Liver (tissue), 9 donors: ENCODE data around the gene GRAMD1C. TPM values are rescaled to one million over a fixed set of nuclear protein-coding genes. Genes with fewer than 3 reads are reported as not detected.

Experiments used
- DNase-seq: peaks from one replicate; pipeline ENCODE4 v3.0.0-alpha.2; 2017; ENCODE audit warnings: low spot score
- H3K27ac ChIP-seq, 2 donors: one replicate each; pipeline ENCODE4 v1.7.0; 2013; ENCODE audit warnings: inconsistent platforms in 2 of 2, low read length in 2 of 2, control low read depth in 1 of 2, low read depth in 1 of 2, mild to moderate bottlenecking in 1 of 2
- H3K27me3 ChIP-seq, 4 donors: one replicate each; pipeline versions ENCODE4 v1.6.1 to v1.7.0; 2013; ENCODE audit warnings: low read length in 3 of 4, inconsistent platforms in 1 of 4, mild to moderate bottlenecking in 1 of 4, moderate library complexity in 1 of 4; ENCODE audit not compliant: control insufficient read depth in 4 of 4, insufficient read depth in 4 of 4
- H3K36me3 ChIP-seq, 4 donors: one replicate each; pipeline versions ENCODE4 v1.6.1 to v1.7.0; 2013; ENCODE audit warnings: low read length in 3 of 4, mild to moderate bottlenecking in 3 of 4, low read depth in 1 of 4, moderate library complexity in 1 of 4; ENCODE audit not compliant: control insufficient read depth in 4 of 4, insufficient read depth in 3 of 4
- H3K4me1 ChIP-seq, 4 donors: one replicate each; pipeline versions ENCODE4 v1.6.1 to v1.7.0; 2013; ENCODE audit warnings: low read length in 3 of 4, mild to moderate bottlenecking in 3 of 4, moderate library complexity in 1 of 4; ENCODE audit not compliant: control insufficient read depth in 4 of 4, insufficient read depth in 4 of 4
- H3K4me3 ChIP-seq, 3 donors: one replicate each; pipeline versions ENCODE4 v1.6.1 to v1.7.0; 2013; ENCODE audit warnings: low read length in 3 of 3, control low read depth in 1 of 3, low read depth in 1 of 3, mild to moderate bottlenecking in 1 of 3
- H3K9ac ChIP-seq, 2 donors: one replicate each; pipeline ENCODE4 v1.7.0; 2013; ENCODE audit warnings: low read length in 2 of 2, mild to moderate bottlenecking in 2 of 2, moderate library complexity in 2 of 2, control low read depth in 1 of 2, low read depth in 1 of 2
- H3K9me3 ChIP-seq, 4 donors: one replicate each; pipeline versions ENCODE4 v1.6.1 to v1.7.0; 2013; ENCODE audit warnings: low read length in 3 of 4; ENCODE audit not compliant: control insufficient read depth in 4 of 4
- ATF3 ChIP-seq: IDR thresholded peaks from 2 replicates; pipeline ENCODE4 v1.6.1; 2016; ENCODE audit warnings: antibody characterized with exemption
- CTCF ChIP-seq: fragments of 150-350 bp; IDR thresholded peaks from 2 replicates; pipeline ENCODE4 v1.5.1; 2017; ENCODE audit warnings: improper control_type of control experiment, low read depth, low read length; ENCODE audit not compliant: missing input control
- EGR1 ChIP-seq, 2 donors: IDR thresholded peaks; 2 replicates each; pipeline ENCODE4 v1.6.1; 2016 to 2018; ENCODE audit warnings: antibody characterized with exemption in 2 of 2, low read depth in 2 of 2
- FOXA1 ChIP-seq: IDR thresholded peaks from 2 replicates; pipeline ENCODE4 v1.6.1; 2016; ENCODE audit warnings: antibody characterized with exemption
- GABPA ChIP-seq, 2 donors: IDR thresholded peaks in 1 of 2; conservative IDR thresholded peaks in 1 of 2; 2 replicates each; pipeline ENCODE4 v1.6.1; 2016; ENCODE audit warnings: antibody characterized with exemption in 2 of 2, mild to moderate bottlenecking in 1 of 2, moderate library complexity in 1 of 2
- HNF4A ChIP-seq, 2 donors: conservative IDR thresholded peaks; 2 replicates each; pipeline ENCODE4 v1.6.1; 2016; ENCODE audit warnings: antibody characterized with exemption in 2 of 2, mild to moderate bottlenecking in 2 of 2
- HNF4G ChIP-seq: IDR thresholded peaks from 2 replicates; pipeline ENCODE4 v1.6.1; 2016; ENCODE audit warnings: antibody characterized with exemption
- JUND ChIP-seq, 2 donors: IDR thresholded peaks; 2 replicates each; pipeline ENCODE4 v1.6.1; 2016; ENCODE audit warnings: antibody characterized with exemption in 2 of 2
- MAX ChIP-seq: IDR thresholded peaks from 2 replicates; pipeline ENCODE4 v1.6.1; 2016; ENCODE audit warnings: antibody characterized with exemption
- RAD21 ChIP-seq, 2 donors: IDR thresholded peaks; 2 replicates each; pipeline ENCODE4 v1.6.1; 2016; ENCODE audit warnings: antibody characterized with exemption in 2 of 2, mild to moderate bottlenecking in 2 of 2
- REST ChIP-seq: IDR thresholded peaks from 2 replicates; pipeline ENCODE4 v1.6.1; 2016; ENCODE audit warnings: antibody characterized with exemption, mild to moderate bottlenecking
- RXRA ChIP-seq, 2 donors: IDR thresholded peaks; 2 replicates each; pipeline ENCODE4 v1.6.1; 2017 to 2018; ENCODE audit warnings: antibody characterized with exemption in 2 of 2, mild to moderate bottlenecking in 1 of 2
- SP1 ChIP-seq: IDR thresholded peaks from 2 replicates; pipeline ENCODE4 v1.6.1; 2018; ENCODE audit warnings: antibody characterized with exemption, mild to moderate bottlenecking
- TAF1 ChIP-seq: conservative IDR thresholded peaks from 2 replicates; pipeline ENCODE4 v1.6.1; 2016; ENCODE audit warnings: antibody characterized with exemption, mild to moderate bottlenecking
- ZBTB33 ChIP-seq: IDR thresholded peaks from 2 replicates; pipeline ENCODE4 v1.6.1; 2016; ENCODE audit warnings: antibody characterized with exemption
- WGBS: extraction: QIAGEN DNeasy Blood & Tissue Kit; methylation state at CpG from one replicate; pipeline ENCODE4 v1.1.7; 2013; 5-methylcytosine and 5-hydroxymethylcytosine counted together
- polyA plus RNA-seq, 2 donors: library from polyadenylated mRNA; stranded (reverse) in 1 of 2; unstranded in 1 of 2; fragments of 200-250 nt in 1 of 2; fragments of >200 nt in 1 of 2; fragmentation: Nextera tagmentation in 1 of 2; extraction: Ambion mirVana in 1 of 2; gene quantifications; one replicate each; pipeline versions ENCODE4 v1.2.1 to v1.2.3, GENCODE V29; 2013 to 2015
- total RNA-seq, 2 donors: library from RNA; depleted of rRNA; stranded (reverse); fragments of >200 nt; gene quantifications; one replicate each; pipeline ENCODE4 v1.2.3, GENCODE V29; 2014
- donor health status: healthy.
- donor health status: healthy.
- donor health status: healthy.
- donor health status: healthy.
- donor health status: healthy.

The GRAMD1C gene
- total and polyA plus RNA-seq, 4 donors: 2.3 to 17.0 (median 6.2) TPM

GRCh38 chr3:113878403-113878802 lies 39.8 kb downstream of the GRAMD1C start:
- no peak overlapping the region for H3K4me3 ChIP-seq
- no peaks in the 10 kb centered on the region for H3K27me3 ChIP-seq
- no peaks in the 10 kb centered on the region for H3K36me3 ChIP-seq
- H3K4me1 ChIP-seq: peaks cover 0 to 13% (median 5%) of the 10 kb centered on the region in 4 donors
- TF ChIP-seq RAD21 (IDR thresholded peaks at IDR 0.05): no peak
- TF ChIP-seq ZBTB33: no peak
- no peak for TF ChIP-seq RXRA (IDR thresholded peaks at IDR 0.05)
- TF ChIP-seq REST: no peak
- no peak for TF ChIP-seq EGR1 (IDR thresholded peaks at IDR 0.05; ENCODE audit: low read depth in 2 of 2)
- TF ChIP-seq SP1: no peak
- TF ChIP-seq ATF3: no peak
- no peak for DNase-seq
- no peaks in the 10 kb centered on the region for H3K9me3 ChIP-seq
- 96% methylated on average over 3 of the region's 3 CpGs for WGBS
- H3K27ac ChIP-seq: no peak overlapping the region
- H3K9ac ChIP-seq: no peak overlapping the region

- Histone ChIP-seq H3K4me1 (peaks cover 0 to 2% (median under 1%) of the 10 kb centered on the region in 4 donors), H3K27ac (no peak overlapping the region), H3K36me3 (no peaks in the 10 kb centered on the region), H3K9ac (no peak overlapping the region), H3K4me3 (no peak overlapping the region), H3K9me3 (no peaks in the 10 kb centered on the region), H3K27me3 (no peaks in the 10 kb centered on the region)
- no peak for DNase-seq
- 95% methylated on average over 30 of the region's 30 CpGs for WGBS
- TF ChIP-seq FOXA1: no peak
- no peak for TF ChIP-seq HNF4A (conservative IDR thresholded peaks at IDR 0.05)
- TF ChIP-seq MAX: no peak
- no peak for TF ChIP-seq GABPA (IDR thresholded peaks at IDR 0.05 in 1 of 2, conservative IDR thresholded peaks at IDR 0.05 in 1 of 2)
Measured at GRCh38 chr3:113885050-113885449, 46.5 kb downstream of the GRAMD1C start.

GRCh38 chr3:113890256-113890900 lies 51.8 kb downstream of the GRAMD1C start:
- no peak for DNase-seq
- H3K4me3 ChIP-seq: no peak overlapping the region
- TF ChIP-seq RXRA (IDR thresholded peaks at IDR 0.05) (peak in 1 of 2 donors; percentile 24), GABPA (IDR thresholded peaks at IDR 0.05 in 1 of 2, conservative IDR thresholded peaks at IDR 0.05 in 1 of 2) (no peak), TAF1 (no peak), CTCF (peak; percentile 38), ATF3 (no peak), ZBTB33 (no peak), JUND (IDR thresholded peaks at IDR 0.05) (no peak), HNF4G (no peak)

More at GRCh38 chr3:113890256-113890900, 51.8 kb downstream of the GRAMD1C start:
- no peaks in the 10 kb centered on the region for H3K9me3 ChIP-seq
- 44% methylated on average over 8 of the region's 8 CpGs for WGBS
- no peak overlapping the region for H3K9ac ChIP-seq
- peaks cover 0 to 9% (median 5%) of the 10 kb centered on the region in 4 donors for H3K4me1 ChIP-seq
- no peaks in the 10 kb centered on the region for H3K27me3 ChIP-seq
- no peaks in the 10 kb centered on the region for H3K36me3 ChIP-seq
- no peak overlapping the region for H3K27ac ChIP-seq
